ENCODE measurements around the gene TMEM135.
"Not testable (repeated sequence)": the region's sequence is repeated elsewhere in the genome, so short reads cannot be mapped to it uniquely, and the experiment has no call there.

Gene TMEM135

DNA sequence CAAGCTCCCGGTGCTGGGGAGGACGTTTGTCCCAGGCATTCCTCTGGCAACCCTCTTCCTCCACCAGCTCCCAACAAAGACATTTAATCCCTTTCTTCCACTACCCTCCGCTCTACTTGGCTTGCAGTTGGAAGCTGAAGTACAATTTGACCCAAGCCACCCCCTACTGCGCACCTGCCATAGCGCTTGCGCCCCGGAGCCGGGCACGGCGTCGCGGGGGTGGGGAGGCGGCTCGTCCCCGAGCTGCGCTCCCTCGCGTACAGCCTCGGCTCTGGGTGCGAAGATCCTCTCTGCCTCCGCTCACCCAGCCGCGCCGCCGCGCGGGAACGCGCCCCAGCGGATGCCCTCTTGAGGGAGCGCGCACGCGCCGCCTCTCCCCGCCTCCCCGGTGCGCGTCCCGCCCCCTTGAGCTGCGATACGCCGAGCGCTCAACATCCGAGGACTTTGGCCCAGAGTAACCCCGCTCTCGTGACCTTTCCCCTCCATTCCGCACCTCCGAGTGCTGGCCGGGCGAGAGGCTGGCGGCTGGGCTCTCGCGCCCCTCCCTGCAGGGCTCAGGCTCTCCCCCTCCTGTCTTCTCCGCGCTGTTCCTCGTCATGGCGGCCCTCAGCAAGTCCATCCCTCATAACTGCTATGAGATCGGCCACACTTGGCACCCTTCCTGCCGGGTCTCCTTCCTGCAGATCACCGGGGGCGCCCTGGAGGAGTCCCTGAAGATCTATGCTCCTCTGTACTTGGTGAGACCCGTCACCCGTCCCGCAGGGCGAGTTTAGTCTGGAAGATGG is at the start of gene TMEM135:
TMEM135 (plus strand) TSS at position 485 of the 785 bp plus-strand sequence; CDS start at position 597, 112 bp downstream.
- Mint-ChIP-seq H3K36me3 (peaks cover 3% of the 10 kb centered on the region), H3K4me1 (ENCODE audit: low read depth) (peaks cover 40% of the 10 kb centered on the region), H3K4me3 (peak within 1 kb of the TSS; percentile 96), H3K27ac (peak within 1 kb of the TSS; percentile 86), H3K9me3 (ENCODE audit: low read depth) (no peaks in the 10 kb centered on the region), H3K27me3 (no peaks in the 10 kb centered on the region)

- Mint-ChIP-seq H3K27me3 (peaks cover 2% of the 10 kb centered on the region), H3K4me1 (ENCODE audit: low read depth) (no peaks in the 10 kb centered on the region), H3K4me3 (no peak overlapping the region), H3K27ac (no peak overlapping the region), H3K9me3 (ENCODE audit: low read depth) (no peaks in the 10 kb centered on the region), H3K36me3 (no peaks in the 10 kb centered on the region)
These were observed 49.3 kb upstream of the TMEM135 start for GRCh38 chr11:86988351-86988881.

GRCh38 chr11:86990031-86990430 is 47.7 kb upstream of the TMEM135 start:
- Mint-ChIP-seq H3K27ac (no peak overlapping the region), H3K4me3 (no peak overlapping the region), H3K27me3 (peaks cover under 1% of the 10 kb centered on the region), H3K9me3 (ENCODE audit: low read depth) (no peaks in the 10 kb centered on the region), H3K4me1 (ENCODE audit: low read depth) (no peaks in the 10 kb centered on the region), H3K36me3 (no peaks in the 10 kb centered on the region)

DNA sequence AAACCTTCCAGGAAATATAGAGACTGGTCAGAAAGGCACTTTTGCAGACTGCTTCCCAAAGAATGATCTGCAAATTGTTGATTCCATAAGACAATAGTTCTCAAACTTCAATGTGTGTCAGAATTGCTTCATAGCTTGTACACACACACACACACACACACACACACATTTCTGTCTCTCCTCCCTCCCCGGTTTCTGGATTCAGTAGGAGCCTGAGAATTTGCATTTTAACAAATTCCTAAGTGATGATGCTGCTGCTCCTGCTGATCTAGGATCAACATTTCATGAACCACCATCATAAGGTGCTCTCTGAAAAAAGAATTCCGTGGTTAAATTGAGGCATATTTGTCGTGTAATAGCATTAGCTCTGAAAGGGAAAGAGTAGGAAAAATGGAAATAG is 47.2 kb upstream of the TMEM135 start:
- no peaks in the 10 kb centered on the region for H3K4me1 Mint-ChIP-seq (ENCODE audit: low read depth)
- H3K36me3 Mint-ChIP-seq: no peaks in the 10 kb centered on the region
- no peak overlapping the region for H3K27ac Mint-ChIP-seq
- H3K27me3 Mint-ChIP-seq: no peaks in the 10 kb centered on the region
- H3K9me3 Mint-ChIP-seq (ENCODE audit: low read depth): no peaks in the 10 kb centered on the region
- H3K4me3 Mint-ChIP-seq: no peak overlapping the region

DNA sequence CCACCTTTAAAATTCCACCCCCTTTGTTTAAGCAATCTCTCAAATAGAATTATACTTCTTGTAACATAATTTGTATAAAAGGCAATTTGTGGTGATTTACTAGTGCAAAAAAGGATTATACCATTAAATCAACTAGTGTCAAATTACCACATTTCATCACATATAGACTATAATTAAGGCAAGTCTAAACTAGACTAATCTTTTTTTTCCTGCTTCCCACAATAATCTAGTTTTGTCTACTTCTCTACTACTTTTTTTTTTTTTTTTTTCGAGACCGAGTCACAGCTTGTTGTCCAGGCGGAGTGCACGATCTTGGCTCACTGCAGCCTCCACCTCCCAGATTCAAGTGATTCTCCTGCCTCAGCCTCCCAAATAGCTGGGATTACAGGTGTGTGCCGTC is 46.4 kb upstream of the TMEM135 start:
- Mint-ChIP-seq H3K27ac (no peak overlapping the region), H3K4me3 (no peak overlapping the region), H3K36me3 (no peaks in the 10 kb centered on the region), H3K27me3 (no peaks in the 10 kb centered on the region), H3K4me1 (ENCODE audit: low read depth) (no peaks in the 10 kb centered on the region), H3K9me3 (ENCODE audit: low read depth) (no peaks in the 10 kb centered on the region)

DNA sequence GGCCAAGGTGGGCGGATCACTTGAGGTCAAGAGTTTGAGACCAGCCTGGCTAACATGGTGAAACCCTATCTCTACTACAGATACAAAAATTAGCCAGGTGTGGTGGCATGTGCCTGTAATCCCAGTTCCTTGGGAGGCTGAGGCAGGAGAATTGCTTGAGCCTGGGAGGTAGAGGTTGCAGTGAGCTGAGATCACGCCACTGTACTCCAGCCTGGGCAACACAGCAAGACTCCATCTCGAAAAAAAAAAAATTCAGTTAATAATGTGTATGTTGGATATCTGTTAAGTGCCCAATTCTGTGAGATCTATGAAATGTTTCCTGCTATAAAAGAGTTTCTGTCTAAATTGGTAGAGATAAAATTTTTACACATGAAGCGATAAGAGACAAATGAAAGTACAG is 45.4 kb upstream of the TMEM135 start:
- H3K4me1 Mint-ChIP-seq (ENCODE audit: low read depth); H3K9me3 Mint-ChIP-seq (ENCODE audit: low read depth); H3K27ac Mint-ChIP-seq; H3K36me3 Mint-ChIP-seq; H3K27me3 Mint-ChIP-seq; H3K4me3 Mint-ChIP-seq: not testable (repeated sequence)

GRCh38 chr11:86993031-86993430 is 44.7 kb upstream of the TMEM135 start:
- Mint-ChIP-seq H3K4me1 (ENCODE audit: low read depth) (no peaks in the 10 kb centered on the region), H3K4me3 (no peak overlapping the region), H3K9me3 (ENCODE audit: low read depth) (no peaks in the 10 kb centered on the region), H3K27me3 (no peaks in the 10 kb centered on the region), H3K27ac (no peak overlapping the region), H3K36me3 (no peaks in the 10 kb centered on the region)

GRCh38 chr11:86996953-86997570 is 40.7 kb upstream of the TMEM135 start:
- Mint-ChIP-seq H3K4me3 (no peak overlapping the region), H3K36me3 (no peaks in the 10 kb centered on the region), H3K27me3 (no peaks in the 10 kb centered on the region), H3K4me1 (ENCODE audit: low read depth) (no peaks in the 10 kb centered on the region), H3K27ac (no peak overlapping the region), H3K9me3 (ENCODE audit: low read depth) (no peaks in the 10 kb centered on the region)

- H3K36me3 Mint-ChIP-seq: no peaks in the 10 kb centered on the region
- H3K27me3 Mint-ChIP-seq: no peaks in the 10 kb centered on the region
- H3K4me3 Mint-ChIP-seq: no peak overlapping the region
- no peak overlapping the region for H3K27ac Mint-ChIP-seq
- no peaks in the 10 kb centered on the region for H3K4me1 Mint-ChIP-seq (ENCODE audit: low read depth)
- no peaks in the 10 kb centered on the region for H3K9me3 Mint-ChIP-seq (ENCODE audit: low read depth)
These were observed 38.3 kb upstream of the TMEM135 start for GRCh38 chr11:86999388-86999787.

- H3K9me3 Mint-ChIP-seq (ENCODE audit: low read depth): no peaks in the 10 kb centered on the region
- no peaks in the 10 kb centered on the region for H3K27me3 Mint-ChIP-seq
- no peaks in the 10 kb centered on the region for H3K36me3 Mint-ChIP-seq
- no peak overlapping the region for H3K4me3 Mint-ChIP-seq
- H3K4me1 Mint-ChIP-seq (ENCODE audit: low read depth): no peaks in the 10 kb centered on the region
- H3K27ac Mint-ChIP-seq: no peak overlapping the region
These were observed 37.6 kb upstream of the TMEM135 start for GRCh38 chr11:86999859-87000753.

GRCh38 chr11:87002918-87003317 is 34.8 kb upstream of the TMEM135 start:
- no peaks in the 10 kb centered on the region for H3K9me3 Mint-ChIP-seq (ENCODE audit: low read depth)
- H3K36me3 Mint-ChIP-seq: no peaks in the 10 kb centered on the region
- H3K27ac Mint-ChIP-seq: no peak overlapping the region
- H3K4me3 Mint-ChIP-seq: no peak overlapping the region
- no peaks in the 10 kb centered on the region for H3K27me3 Mint-ChIP-seq
- no peaks in the 10 kb centered on the region for H3K4me1 Mint-ChIP-seq (ENCODE audit: low read depth)

- not testable (repeated sequence) for H3K4me3 Mint-ChIP-seq; H3K27ac Mint-ChIP-seq; H3K27me3 Mint-ChIP-seq; H3K36me3 Mint-ChIP-seq; H3K4me1 Mint-ChIP-seq (ENCODE audit: low read depth); H3K9me3 Mint-ChIP-seq (ENCODE audit: low read depth)
These were observed 33.5 kb upstream of the TMEM135 start for GRCh38 chr11:87004281-87004680.

DNA sequence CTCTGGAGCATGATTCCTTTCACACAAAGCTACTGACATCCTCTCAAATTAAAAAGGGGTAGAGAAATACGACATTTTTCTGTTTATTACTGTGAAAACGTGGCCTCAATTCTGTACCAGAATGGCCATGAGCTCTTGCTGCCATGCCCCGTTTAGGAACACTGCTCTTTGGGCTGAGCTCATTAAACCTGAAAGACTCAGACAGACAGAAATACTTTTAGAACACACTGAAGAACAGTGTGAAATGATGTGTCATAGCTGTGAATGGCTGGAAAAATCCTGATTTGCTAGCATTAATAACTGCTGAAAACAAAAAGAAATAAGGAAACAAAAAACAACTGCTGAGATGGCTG is 32.2 kb upstream of the TMEM135 start:
- no peaks in the 10 kb centered on the region for H3K36me3 Mint-ChIP-seq
- H3K27me3 Mint-ChIP-seq: no peaks in the 10 kb centered on the region
- no peak overlapping the region for H3K27ac Mint-ChIP-seq

GRCh38 chr11:87006035-87006434 is 31.7 kb upstream of the TMEM135 start:
- Mint-ChIP-seq H3K27me3 (no peaks in the 10 kb centered on the region), H3K27ac (no peak overlapping the region), H3K4me1 (ENCODE audit: low read depth) (no peaks in the 10 kb centered on the region), H3K9me3 (ENCODE audit: low read depth) (no peaks in the 10 kb centered on the region), H3K4me3 (no peak overlapping the region), H3K36me3 (no peaks in the 10 kb centered on the region)

More for the DNA sequence above, 32.2 kb upstream of the TMEM135 start:
- Mint-ChIP-seq H3K4me3 (no peak overlapping the region), H3K4me1 (ENCODE audit: low read depth) (no peaks in the 10 kb centered on the region), H3K9me3 (ENCODE audit: low read depth) (no peaks in the 10 kb centered on the region)

DNA sequence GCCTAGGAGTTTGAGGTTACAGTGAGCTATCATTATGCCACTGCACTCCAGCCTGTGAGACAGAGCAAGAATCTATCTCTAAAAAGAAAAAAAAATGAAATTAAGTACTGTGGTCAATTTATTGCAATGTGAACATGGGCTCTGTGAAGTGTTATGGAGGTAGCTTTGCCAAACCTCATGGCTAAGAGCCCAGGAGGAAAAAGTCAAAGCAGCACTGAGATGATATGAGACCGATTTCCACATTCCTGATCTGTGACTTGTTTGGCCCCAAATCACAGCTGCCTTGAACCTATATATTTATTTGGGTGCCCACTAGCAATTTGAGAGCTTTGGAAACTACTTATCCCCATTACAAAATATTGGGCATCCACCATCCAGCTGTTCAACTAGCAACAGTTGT is 29.8 kb upstream of the TMEM135 start:
- no peaks in the 10 kb centered on the region for H3K27me3 Mint-ChIP-seq
- H3K4me3 Mint-ChIP-seq: no peak overlapping the region
- H3K4me1 Mint-ChIP-seq (ENCODE audit: low read depth): peaks cover 1% of the 10 kb centered on the region
- no peak overlapping the region for H3K27ac Mint-ChIP-seq
- no peaks in the 10 kb centered on the region for H3K36me3 Mint-ChIP-seq
- no peaks in the 10 kb centered on the region for H3K9me3 Mint-ChIP-seq (ENCODE audit: low read depth)

Data from activated naive CD8-positive, alpha-beta T cell (primary cell).